GM10266 (cell line): ENCODE data around the gene MSL1.

ENCODE experiments used
- DNase-seq: peaks from one replicate; pipeline ENCODE4 v3.0.0; 2012; ENCODE audit errors: extremely low spot score
- CTCF ChIP-seq: IDR thresholded peaks from 2 replicates; pipeline ENCODE4 v1.5.1; 2012; ENCODE audit warnings: mild to moderate bottlenecking, low read depth; ENCODE audit not compliant: control insufficient read depth, insufficient read depth; ENCODE audit errors: missing control alignments

MSL1 gene

DNA sequence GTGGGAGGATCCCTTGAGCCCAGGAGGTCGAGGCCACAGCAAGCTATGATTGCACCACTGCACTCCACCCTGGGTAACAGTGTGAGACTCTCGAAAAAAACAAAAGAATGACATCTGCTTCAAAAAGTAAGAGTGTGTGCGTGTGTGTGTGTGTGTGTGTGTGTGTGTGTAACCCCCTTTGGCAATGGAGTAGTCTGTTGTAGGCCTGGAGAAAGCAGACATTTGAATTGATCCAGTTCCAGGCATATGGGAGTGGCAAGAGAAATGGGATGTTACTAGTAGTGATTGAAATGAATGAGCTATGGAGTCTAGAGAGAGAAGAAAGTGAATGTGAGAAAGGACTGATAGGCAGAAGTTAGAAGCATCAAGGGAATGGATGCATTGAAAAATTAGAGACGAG is 28.5 kb downstream of the MSL1 start:
- DNase-seq = no peak
- TF ChIP-seq CTCF = no peak

DNA sequence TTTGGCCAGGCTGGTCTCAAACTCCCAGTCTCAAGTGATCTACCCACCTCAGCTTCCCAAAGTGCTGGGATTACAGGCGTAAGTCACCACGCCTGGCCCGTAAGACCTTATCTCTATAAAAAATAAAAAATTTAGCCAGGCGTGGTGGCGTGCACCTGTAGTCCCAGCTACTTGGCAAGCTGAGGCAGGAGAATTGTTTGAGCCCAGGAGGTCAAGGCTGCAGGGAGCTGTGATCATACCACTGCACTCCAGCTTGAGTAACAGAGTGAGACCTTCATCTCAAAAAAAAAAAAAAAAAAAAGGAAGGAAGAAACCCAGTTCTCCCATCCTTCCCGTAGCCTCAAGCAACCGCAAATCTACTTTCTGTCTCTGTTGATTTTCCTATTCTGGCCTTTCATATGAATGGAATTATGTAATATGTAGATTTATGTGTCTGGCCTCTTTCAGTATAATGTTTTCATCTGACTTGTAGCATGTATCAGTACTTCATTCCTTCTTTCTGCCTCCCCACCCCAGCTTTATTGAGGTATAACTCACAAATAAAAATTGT is 29.7 kb downstream of the MSL1 start:
- TF ChIP-seq CTCF = no peak
- no peak for DNase-seq

DNA sequence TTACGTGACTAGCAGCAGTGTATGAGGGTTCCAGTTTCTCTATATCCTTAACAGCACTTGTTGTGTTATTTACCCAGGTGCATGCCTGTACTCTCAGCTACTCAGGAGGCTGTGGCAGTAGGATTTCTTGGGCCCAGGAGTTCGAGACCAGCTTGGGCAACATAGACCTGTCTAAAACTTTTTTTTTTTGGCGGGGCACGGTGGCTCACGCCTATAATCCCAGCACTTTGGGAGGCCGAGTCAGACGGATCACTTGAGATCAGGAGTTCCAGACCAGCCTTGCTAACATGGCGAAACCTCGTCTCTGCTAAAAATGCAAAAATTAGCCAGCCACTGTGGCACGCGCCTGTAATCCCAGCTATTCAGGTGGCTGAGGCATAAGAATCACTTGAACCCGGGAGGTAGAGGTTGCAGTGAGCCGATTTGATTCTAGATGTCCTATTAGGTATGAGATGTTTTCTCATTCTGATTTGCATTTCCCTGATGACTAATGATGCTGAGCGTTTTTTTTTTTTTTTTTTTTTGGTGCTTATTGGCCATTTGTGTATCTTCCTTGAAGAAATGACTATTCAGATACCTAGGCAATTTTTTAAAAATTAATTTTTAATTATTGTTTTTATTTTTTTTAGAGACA is 31.9 kb downstream of the MSL1 start:
- TF ChIP-seq CTCF = no peak
- DNase-seq = no peak

- DNase-seq = no peak
- TF ChIP-seq CTCF = no peak
These were observed 36.2 kb downstream of the MSL1 start for GRCh38 chr17:40157973-40158372.

DNA sequence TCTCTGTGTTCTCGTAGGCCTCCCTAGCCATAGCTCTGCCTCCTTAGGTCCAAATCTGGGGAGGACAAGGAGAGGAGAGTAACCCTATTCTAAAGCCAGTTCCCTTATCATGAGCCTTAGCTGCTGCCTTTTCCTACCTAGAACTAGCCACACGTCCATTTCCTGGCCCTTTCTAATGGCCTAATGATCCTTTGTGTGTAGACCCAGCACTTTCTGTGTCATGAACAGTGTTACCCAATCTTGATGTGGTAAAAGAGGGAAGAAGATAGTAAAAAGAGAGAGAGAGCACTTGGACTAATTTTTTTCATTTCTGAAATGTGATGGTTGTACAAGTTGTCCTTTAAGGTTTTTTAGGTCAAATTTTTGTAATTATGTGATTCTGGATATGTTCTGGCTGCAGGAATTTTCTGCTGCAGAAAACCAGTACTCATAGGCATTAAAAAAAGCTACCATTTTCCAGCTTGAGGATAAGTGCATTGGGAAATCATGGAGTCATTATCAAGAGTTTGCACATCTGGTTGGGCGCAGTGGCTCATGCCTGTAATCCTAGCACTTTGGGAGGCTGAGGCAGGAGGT is 36.8 kb downstream of the MSL1 start:
- no peak for DNase-seq
- no peak for TF ChIP-seq CTCF

DNA sequence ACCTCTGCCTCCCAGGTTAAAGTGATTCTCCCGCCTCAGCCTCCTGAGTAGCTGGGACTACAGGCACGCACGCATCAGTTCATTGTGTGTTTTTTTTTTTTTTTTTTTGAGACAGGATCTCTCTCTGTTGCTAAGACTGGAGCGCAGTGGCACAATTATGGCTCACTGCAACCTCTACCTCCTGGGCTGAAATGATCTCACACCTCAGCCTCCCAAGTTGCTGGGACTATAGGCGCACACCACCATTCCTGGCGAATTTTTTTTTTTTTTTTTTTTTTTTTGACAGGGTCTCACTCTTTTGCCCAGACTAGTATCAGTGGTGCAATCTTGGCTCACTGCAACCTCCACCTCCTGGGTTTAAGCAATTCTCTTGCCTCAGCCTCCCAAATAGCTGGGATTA is 37.7 kb downstream of the MSL1 start:
- no peak for TF ChIP-seq CTCF
- no peak for DNase-seq

DNA sequence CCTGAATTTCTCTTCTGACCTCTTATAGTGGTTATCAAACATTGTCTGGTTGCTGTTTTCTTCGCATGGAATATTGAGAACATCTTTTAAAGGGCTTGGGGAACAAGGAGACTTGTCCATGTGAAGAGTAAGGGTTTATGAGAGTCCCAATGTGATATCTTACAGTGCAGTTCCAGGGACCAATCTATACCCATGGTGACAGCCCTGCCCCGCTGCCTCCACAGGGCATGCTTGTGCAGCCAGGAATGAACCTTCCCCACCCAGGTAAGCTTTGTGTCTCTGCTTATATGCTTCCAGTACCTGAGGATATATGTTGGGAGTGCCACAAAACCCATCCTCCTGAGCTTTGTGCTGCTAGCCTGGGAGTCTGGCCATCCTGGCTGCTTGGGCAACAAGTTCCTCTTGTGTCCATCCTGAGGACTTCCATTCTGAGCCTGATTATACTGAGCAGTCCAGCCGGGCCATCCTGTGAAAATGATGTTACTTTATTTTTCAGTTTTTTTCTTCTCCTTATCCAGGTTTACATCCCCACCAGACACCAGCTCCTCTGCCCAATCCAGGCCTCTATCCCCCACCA is 46.0 kb downstream of the MSL1 start:
- DNase-seq = no peak
- TF ChIP-seq CTCF = no peak
